Bronchial epithelial cell (primary cell): Measurements from ENCODE around the gene COBL. TPM values are rescaled to one million over a fixed set of nuclear protein-coding genes. Genes with fewer than 3 reads are reported as not detected.

Experiments
- DNase-seq: peaks from one replicate; pipeline ENCODE4 v3.0.0-alpha.2; 2010; ENCODE audit warnings: low read depth
- FAIRE-seq: peaks from 2 replicates; lab custom pipeline; 2011; peaks lifted over from hg19 to GRCh38; lab: Jason Lieb, UNC
- H3K27me3 ChIP-seq: 2 replicates; pipeline ENCODE4 v1.5.1; 2011; ENCODE audit warnings: low read length; ENCODE audit not compliant: control insufficient read depth, insufficient read depth
- H3K36me3 ChIP-seq: 2 replicates; pipeline ENCODE4 v1.5.1; 2011; ENCODE audit warnings: low read length; ENCODE audit not compliant: control insufficient read depth, insufficient read depth
- H3K4me3 ChIP-seq: 2 replicates; pipeline ENCODE4 v1.5.1; 2011; ENCODE audit warnings: mild to moderate bottlenecking, low read depth, low read length, control low read depth
- CTCF ChIP-seq: IDR thresholded peaks from 2 replicates; pipeline ENCODE4 v1.5.1; 2011; ENCODE audit warnings: mild to moderate bottlenecking, moderate library complexity, low read length, control low read depth, inconsistent platforms; ENCODE audit not compliant: insufficient read depth, severe bottlenecking
- total RNA-seq: library from RNA; depleted of rRNA; stranded (reverse); fragments of >200 nt; gene quantifications from 2 replicates; pipeline ENCODE4 v1.2.1, GENCODE V29; 2014

The COBL gene
- total RNA-seq: 1.1 and 4.1 TPM in 2 replicates

DNA sequence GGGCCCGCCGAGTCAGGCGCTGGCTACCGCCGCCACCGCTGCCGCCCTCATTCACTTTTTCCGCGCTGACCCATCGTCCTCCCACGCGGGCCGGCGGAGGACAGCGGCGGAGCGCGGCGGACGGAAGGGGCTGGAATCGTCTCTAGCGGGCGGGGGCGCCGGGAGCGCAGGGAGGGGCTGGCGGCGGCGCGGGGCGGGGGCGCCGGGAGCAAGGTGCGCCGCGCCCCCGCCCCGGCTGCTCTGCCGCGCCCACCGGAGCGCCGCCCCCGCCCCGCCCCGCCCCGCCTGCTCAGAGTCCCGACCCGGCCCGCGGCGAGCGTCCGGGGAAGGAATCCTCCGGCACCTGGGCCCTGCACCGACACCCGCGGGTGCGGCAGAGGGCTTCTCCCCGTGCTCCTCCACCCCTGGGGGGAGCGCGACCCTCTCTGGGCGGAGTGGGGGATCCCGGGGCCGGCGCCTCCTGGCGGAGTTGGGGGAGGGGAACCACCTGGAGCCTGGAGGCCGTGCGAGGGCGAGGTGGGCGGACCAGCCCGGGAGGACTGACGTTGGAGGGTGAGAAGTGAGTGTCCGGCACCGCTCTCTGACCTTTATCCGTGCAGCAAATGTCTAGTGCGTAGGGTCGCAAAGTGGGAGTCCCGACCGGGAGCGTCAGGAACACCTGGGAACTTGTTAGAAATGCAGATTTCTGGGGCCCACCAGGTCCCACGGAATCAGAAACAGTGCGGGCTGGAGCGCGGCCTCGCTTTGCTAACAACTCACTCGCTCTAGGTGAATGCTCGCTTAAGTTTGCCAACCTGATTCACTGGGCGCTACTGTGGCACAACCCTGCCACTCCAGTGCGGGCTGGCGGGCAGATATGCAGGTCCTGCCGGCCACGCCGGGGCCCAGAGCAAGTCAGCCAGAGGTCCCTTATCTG lies at the start of gene COBL:
Gene COBL, minus strand, starts transcription at position 144 of the 916 bp plus-strand sequence. CDS start 176 bp downstream, outside the sequence.
- Histone ChIP-seq H3K36me3 (no peaks in the 10 kb centered on the region), H3K4me3 (peak within 1 kb of the TSS; percentile 80), H3K27me3 (peaks cover 3% of the 10 kb centered on the region)
- FAIRE-seq: no peak
- no peak for TF ChIP-seq CTCF
- no peak for DNase-seq

DNA sequence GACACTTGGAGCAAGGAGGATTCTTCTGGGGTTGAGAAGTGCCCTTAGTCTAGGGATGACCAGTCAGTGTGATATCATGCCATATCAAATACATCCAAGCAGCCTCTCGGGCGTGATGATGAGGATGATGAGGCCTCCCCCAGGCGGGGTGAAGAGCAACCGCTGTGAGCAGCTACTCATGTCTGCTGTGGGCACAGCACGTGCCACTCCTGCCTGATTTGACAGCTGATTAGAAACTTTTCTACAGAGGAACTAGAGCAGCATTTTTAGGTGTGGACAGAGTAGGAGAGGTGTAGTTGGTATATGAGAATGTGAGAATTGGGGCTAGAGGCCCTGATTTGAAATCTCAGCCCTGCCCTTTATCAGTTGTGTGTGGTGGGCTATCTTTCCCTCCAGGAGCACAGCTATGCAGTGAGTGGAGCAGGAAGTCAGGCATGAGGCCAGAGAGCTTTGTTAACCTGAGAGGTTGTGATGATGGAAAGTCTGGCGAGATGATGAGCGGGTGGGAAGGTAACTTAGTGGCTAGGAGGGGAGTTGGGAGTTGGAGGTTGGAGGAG lies 49.6 kb upstream of the COBL start:
- FAIRE-seq: peak; percentile 58
- no peak for TF ChIP-seq CTCF
- no peak for DNase-seq
- Histone ChIP-seq H3K36me3 (no peaks in the 10 kb centered on the region), H3K27me3 (peaks cover 2% of the 10 kb centered on the region), H3K4me3 (no peak overlapping the region)

GRCh38 chr7:51357821-51358220 lies 41.2 kb upstream of the COBL start:
- no peaks in the 10 kb centered on the region for H3K27me3 ChIP-seq
- no peak for DNase-seq
- H3K4me3 ChIP-seq: no peak overlapping the region
- no peak for TF ChIP-seq CTCF
- FAIRE-seq: no peak
- H3K36me3 ChIP-seq: no peaks in the 10 kb centered on the region

GRCh38 chr7:51356849-51357516 lies 40.4 kb upstream of the COBL start:
- TF ChIP-seq CTCF: no peak
- Histone ChIP-seq H3K36me3 (no peaks in the 10 kb centered on the region), H3K4me3 (no peak overlapping the region), H3K27me3 (no peaks in the 10 kb centered on the region)
- FAIRE-seq: no peak
- no peak for DNase-seq

DNA sequence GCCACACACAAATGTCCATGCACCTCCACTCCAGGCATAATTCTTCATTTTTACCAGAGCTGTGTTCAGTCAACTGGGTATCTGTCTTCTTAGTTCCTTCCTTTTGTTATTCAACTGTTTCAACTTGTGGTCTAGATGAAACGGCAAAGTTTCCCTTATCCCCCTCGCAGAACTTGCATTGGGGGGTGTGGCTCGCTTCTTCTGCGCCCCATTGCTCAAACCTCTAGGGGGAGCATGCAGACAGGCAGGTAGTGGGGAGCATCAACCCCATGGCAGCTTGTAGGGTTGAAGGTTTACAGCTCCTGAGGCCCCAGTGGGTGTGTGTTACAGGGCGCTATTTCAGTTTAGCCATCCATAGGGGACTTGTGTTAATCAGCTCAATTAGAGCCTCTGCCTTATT lies 38.3 kb upstream of the COBL start:
- FAIRE-seq: no peak

More for the DNA sequence above, 38.3 kb upstream of the COBL start:
- no peak for DNase-seq
- TF ChIP-seq CTCF: peak; percentile 2
- Histone ChIP-seq H3K27me3 (no peaks in the 10 kb centered on the region), H3K4me3 (no peak overlapping the region), H3K36me3 (no peaks in the 10 kb centered on the region)
